ENCODE measurements around the gene MFAP3L.

DNA sequence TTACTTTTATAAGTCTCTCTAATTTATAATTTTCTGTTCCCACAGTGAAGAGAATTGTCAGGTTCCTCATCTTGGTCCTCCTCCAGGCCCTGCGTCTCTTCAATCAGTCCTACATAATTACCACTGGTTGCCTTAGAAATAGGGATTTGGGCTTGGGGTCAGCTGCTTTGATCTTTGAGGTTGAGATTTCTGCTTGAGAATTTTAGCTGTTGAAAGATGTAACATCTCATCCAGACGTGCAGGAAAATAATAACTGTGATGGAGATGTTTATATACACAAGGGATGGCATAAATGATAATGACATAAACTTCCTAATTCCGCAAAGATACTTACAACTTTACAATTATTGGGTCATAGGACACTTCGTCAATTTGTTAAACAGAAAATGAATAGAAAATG, 33.2 kb upstream of the MFAP3L start:
- TF ChIP-seq, protein P1, sequence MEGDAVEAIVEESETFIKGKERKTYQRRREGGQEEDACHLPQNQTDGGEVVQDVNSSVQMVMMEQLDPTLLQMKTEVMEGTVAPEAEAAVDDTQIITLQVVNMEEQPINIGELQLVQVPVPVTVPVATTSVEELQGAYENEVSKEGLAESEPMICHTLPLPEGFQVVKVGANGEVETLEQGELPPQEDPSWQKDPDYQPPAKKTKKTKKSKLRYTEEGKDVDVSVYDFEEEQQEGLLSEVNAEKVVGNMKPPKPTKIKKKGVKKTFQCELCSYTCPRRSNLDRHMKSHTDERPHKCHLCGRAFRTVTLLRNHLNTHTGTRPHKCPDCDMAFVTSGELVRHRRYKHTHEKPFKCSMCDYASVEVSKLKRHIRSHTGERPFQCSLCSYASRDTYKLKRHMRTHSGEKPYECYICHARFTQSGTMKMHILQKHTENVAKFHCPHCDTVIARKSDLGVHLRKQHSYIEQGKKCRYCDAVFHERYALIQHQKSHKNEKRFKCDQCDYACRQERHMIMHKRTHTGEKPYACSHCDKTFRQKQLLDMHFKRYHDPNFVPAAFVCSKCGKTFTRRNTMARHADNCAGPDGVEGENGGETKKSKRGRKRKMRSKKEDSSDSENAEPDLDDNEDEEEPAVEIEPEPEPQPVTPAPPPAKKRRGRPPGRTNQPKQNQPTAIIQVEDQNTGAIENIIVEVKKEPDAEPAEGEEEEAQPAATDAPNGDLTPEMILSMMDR (tag by site-specific recombination; IDR thresholded peaks at IDR 0.05), result no peak
- TF ChIP-seq EGR2 (tag by site-specific recombination; IDR thresholded peaks at IDR 0.05; ENCODE audit: low read depth), result no peak
- TF ChIP-seq RBAK (tag by site-specific recombination; IDR thresholded peaks at IDR 0.05), result no peak
- TF ChIP-seq ZNF239 (tag by site-specific recombination; IDR thresholded peaks at IDR 0.05), result no peak
- no peak for TF ChIP-seq SP7 (tag by site-specific recombination; IDR thresholded peaks at IDR 0.05)
- no peak for TF ChIP-seq ZNF530 (tag by site-specific recombination; IDR thresholded peaks at IDR 0.05; ENCODE audit: low read depth)
- TF ChIP-seq ZNF274 (IDR thresholded peaks at IDR 0.05; ENCODE audit: low read length), result no peak
- no peak for TF ChIP-seq ZNF274 (tag by site-specific recombination; IDR thresholded peaks at IDR 0.05; ENCODE audit: borderline replicate concordance)
- TF ChIP-seq, protein P2, sequence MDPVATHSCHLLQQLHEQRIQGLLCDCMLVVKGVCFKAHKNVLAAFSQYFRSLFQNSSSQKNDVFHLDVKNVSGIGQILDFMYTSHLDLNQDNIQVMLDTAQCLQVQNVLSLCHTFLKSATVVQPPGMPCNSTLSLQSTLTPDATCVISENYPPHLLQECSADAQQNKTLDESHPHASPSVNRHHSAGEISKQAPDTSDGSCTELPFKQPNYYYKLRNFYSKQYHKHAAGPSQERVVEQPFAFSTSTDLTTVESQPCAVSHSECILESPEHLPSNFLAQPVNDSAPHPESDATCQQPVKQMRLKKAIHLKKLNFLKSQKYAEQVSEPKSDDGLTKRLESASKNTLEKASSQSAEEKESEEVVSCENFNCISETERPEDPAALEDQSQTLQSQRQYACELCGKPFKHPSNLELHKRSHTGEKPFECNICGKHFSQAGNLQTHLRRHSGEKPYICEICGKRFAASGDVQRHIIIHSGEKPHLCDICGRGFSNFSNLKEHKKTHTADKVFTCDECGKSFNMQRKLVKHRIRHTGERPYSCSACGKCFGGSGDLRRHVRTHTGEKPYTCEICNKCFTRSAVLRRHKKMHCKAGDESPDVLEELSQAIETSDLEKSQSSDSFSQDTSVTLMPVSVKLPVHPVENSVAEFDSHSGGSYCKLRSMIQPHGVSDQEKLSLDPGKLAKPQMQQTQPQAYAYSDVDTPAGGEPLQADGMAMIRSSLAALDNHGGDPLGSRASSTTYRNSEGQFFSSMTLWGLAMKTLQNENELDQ (tag by site-specific recombination; IDR thresholded peaks at IDR 0.05; ENCODE audit: low read depth), result no peak
- TF ChIP-seq, protein P3, sequence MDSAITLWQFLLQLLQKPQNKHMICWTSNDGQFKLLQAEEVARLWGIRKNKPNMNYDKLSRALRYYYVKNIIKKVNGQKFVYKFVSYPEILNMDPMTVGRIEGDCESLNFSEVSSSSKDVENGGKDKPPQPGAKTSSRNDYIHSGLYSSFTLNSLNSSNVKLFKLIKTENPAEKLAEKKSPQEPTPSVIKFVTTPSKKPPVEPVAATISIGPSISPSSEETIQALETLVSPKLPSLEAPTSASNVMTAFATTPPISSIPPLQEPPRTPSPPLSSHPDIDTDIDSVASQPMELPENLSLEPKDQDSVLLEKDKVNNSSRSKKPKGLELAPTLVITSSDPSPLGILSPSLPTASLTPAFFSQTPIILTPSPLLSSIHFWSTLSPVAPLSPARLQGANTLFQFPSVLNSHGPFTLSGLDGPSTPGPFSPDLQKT (IDR thresholded peaks at IDR 0.05; ENCODE audit: borderline replicate concordance, low read depth, low read length), result no peak

All from HEK293 (cell line).